Loucy (cell line): ENCODE results near the gene GIMAP8.

ENCODE experiments used
- CTCF ChIP-seq: fragments of 200-600 bp; sonication (generic); conservative IDR thresholded peaks from 2 replicates; pipeline ENCODE4 v1.5.1; 2014; ENCODE audit warnings: mild to moderate bottlenecking, antibody characterized with exemption, low read length
- EZH2phosphoT487 ChIP-seq: fragments of 200-600 bp; IDR thresholded peaks from 2 replicates; pipeline ENCODE4 v1.6.1; 2018; ENCODE audit warnings: antibody characterized with exemption, mild to moderate bottlenecking, moderate library complexity, borderline replicate concordance

GRCh38 chr7:150449206-150449952 is 1.1 kb upstream of the GIMAP8 start:
- TF ChIP-seq CTCF (no peak), EZH2phosphoT487 (no peak)
